Urothelium cell line (cell line): Measurements from ENCODE around the gene XXYLT1.

ENCODE experiments used
- DNase-seq: peaks from one replicate; pipeline ENCODE4 v3.0.0; 2011; ENCODE audit warnings: low spot score, mixed read lengths
- FAIRE-seq: peaks from 2 replicates; lab custom pipeline; 2011; peaks lifted over from hg19 to GRCh38; lab: Jason Lieb, UNC

XXYLT1 gene

GRCh38 chr3:195172896-195173295 is 98.1 kb downstream of the XXYLT1 start:
- FAIRE-seq (no peak), DNase-seq (no peak)

GRCh38 chr3:195172039-195172684 is 98.8 kb downstream of the XXYLT1 start:
- FAIRE-seq (no peak), DNase-seq (no peak)

- DNase-seq, result no peak
- no peak for FAIRE-seq
Observed at GRCh38 chr3:195171093-195171873, 99.7 kb downstream of the XXYLT1 start.

- no peak for FAIRE-seq
- DNase-seq, result no peak
Observed at GRCh38 chr3:195170496-195170895, 100.5 kb downstream of the XXYLT1 start.

- FAIRE-seq (no peak), DNase-seq (no peak)
Observed at GRCh38 chr3:195169011-195169649, 101.8 kb downstream of the XXYLT1 start.

GRCh38 chr3:195168009-195168762 is 102.8 kb downstream of the XXYLT1 start:
- DNase-seq, result no peak

GRCh38 chr3:195165790-195166189 is 105.2 kb downstream of the XXYLT1 start:
- DNase-seq (no peak), FAIRE-seq (no peak)

More at GRCh38 chr3:195168009-195168762, 102.8 kb downstream of the XXYLT1 start:
- FAIRE-seq, result no peak

GRCh38 chr3:195165265-195165609 is 105.7 kb downstream of the XXYLT1 start:
- FAIRE-seq (no peak), DNase-seq (no peak)

GRCh38 chr3:195164573-195165264 is 106.2 kb downstream of the XXYLT1 start:
- DNase-seq, result no peak
- FAIRE-seq, result no peak

- FAIRE-seq (no peak), DNase-seq (no peak)
Observed at GRCh38 chr3:195163719-195164572, 107.0 kb downstream of the XXYLT1 start.

- DNase-seq (no peak), FAIRE-seq (no peak)
Observed at GRCh38 chr3:195162816-195163215, 108.1 kb downstream of the XXYLT1 start.

GRCh38 chr3:195162033-195162669 is 108.8 kb downstream of the XXYLT1 start:
- FAIRE-seq (no peak), DNase-seq (no peak)

- DNase-seq (no peak), FAIRE-seq (no peak)
Observed at GRCh38 chr3:195160908-195161434, 110.0 kb downstream of the XXYLT1 start.

GRCh38 chr3:195160257-195160898 is 110.6 kb downstream of the XXYLT1 start:
- DNase-seq (peak; percentile 14), FAIRE-seq (no peak)

GRCh38 chr3:195159814-195160165 is 111.2 kb downstream of the XXYLT1 start:
- no peak for DNase-seq
- FAIRE-seq, result no peak

- no peak for DNase-seq
- no peak for FAIRE-seq
Observed at GRCh38 chr3:195159117-195159813, 111.7 kb downstream of the XXYLT1 start.

- FAIRE-seq, result no peak
- DNase-seq, result no peak
Observed at GRCh38 chr3:195156286-195156890, 114.6 kb downstream of the XXYLT1 start.
